Measurements from ENCODE around the gene KIF5B. TPM values are rescaled to one million over a fixed set of nuclear protein-coding genes. Genes with fewer than 3 reads are reported as not detected.
"Not testable (repeated sequence)": the region's sequence is repeated elsewhere in the genome, so short reads cannot be mapped to it uniquely, and the experiment has no call there.

Gene KIF5B
- total RNA-seq, 1 experiment from 2014 or later: 148 TPM

DNA sequence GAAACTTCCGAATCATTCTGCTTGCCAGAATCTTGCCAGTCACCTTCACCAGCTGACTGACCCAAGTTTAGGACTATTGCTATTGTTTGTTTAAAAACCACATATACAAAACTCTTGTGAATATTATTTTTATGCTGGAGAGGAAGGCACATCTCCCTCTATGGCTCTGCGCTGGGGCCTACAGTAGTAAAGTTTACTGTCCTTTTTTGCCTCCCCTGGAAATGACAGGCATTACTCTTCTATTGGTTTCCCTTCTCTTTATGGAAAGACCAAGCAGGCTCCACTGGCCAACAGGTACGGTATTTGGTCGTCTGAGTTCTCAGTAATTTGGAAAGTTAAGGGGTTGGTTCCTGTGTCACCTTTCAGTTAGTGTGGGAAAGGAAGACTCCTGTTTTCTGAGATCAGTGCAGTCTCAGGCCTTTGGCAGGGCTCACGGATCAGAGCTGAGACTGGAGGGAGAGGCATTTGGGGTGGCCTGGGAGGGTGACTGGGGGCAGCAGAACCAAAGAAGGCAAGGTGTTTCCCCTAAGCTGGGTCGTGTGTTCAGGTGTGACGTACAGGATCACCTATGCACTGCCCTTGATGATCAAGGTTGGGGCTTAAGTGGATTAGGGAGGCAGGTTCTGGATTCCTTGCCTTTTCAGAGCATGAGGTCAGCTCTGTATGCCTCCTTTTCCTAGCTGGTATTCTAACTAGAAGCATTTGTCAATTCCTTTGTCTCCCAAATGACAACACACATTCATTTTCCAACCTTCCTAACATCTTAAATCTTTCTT, 16.0 kb upstream of the KIF5B start:
- H3K9me3 ChIP-seq (ENCODE audit: low read depth, low read length, poor library complexity, severe bottlenecking): no peaks in the 10 kb centered on the region
- ChIA-PET CTCF (no interaction called here), POLR2A (ENCODE audit: low non-redundant PET) (no interaction called here)
- no peaks in the 10 kb centered on the region for H3K4me1 ChIP-seq (ENCODE audit: insufficient read depth, low read length, poor library complexity, severe bottlenecking)
- H3K4me3 ChIP-seq (ENCODE audit: low read depth, low read length, poor library complexity, severe bottlenecking): no peak overlapping the region
- DNase-seq (ENCODE audit: low spot score): no peak
- H3K27ac ChIP-seq (ENCODE audit: low read depth, low read length, poor library complexity, severe bottlenecking): no peak overlapping the region
- no peaks in the 10 kb centered on the region for H3K27me3 ChIP-seq (replicated peaks; ENCODE audit: insufficient read depth, low read depth, low read length, poor library complexity)
- H3K36me3 ChIP-seq (ENCODE audit: insufficient read depth, low read length, poor library complexity, severe bottlenecking): no peaks in the 10 kb centered on the region
- no peak for TF ChIP-seq EZH2 (IDR thresholded peaks at IDR 0.05; ENCODE audit: borderline replicate concordance, low read depth, low read length, poor library complexity, severe bottlenecking)
- TF ChIP-seq, protein P1, sequence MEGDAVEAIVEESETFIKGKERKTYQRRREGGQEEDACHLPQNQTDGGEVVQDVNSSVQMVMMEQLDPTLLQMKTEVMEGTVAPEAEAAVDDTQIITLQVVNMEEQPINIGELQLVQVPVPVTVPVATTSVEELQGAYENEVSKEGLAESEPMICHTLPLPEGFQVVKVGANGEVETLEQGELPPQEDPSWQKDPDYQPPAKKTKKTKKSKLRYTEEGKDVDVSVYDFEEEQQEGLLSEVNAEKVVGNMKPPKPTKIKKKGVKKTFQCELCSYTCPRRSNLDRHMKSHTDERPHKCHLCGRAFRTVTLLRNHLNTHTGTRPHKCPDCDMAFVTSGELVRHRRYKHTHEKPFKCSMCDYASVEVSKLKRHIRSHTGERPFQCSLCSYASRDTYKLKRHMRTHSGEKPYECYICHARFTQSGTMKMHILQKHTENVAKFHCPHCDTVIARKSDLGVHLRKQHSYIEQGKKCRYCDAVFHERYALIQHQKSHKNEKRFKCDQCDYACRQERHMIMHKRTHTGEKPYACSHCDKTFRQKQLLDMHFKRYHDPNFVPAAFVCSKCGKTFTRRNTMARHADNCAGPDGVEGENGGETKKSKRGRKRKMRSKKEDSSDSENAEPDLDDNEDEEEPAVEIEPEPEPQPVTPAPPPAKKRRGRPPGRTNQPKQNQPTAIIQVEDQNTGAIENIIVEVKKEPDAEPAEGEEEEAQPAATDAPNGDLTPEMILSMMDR (conservative IDR thresholded peaks at IDR 0.05; ENCODE audit: low read depth, low read length): no peak
- BruUV-seq (replicated peaks): no TSS peak
- intact Hi-C loops (cut with micrococcal nuclease; ENCODE audit: unreplicated experiment): no loop called here

DNA sequence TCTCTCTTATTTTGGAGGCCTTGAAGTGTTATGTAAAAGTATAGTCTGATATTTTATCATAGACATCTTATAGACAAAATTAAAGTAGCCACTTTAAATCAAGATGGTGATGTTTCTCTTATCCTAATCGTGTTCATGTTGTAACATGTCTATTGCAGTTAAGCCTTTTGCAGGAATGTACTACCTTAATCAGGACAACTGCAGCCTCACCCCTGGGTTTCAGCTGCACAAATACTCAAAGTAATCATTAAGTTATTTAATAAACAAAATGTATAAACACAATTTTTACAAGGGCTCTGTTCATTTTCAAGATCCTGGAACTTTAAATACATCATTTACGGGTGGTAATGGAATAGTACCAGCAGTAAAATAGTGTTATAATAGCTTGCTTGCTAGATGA, 14.4 kb upstream of the KIF5B start:
- no peaks in the 10 kb centered on the region for H3K9me3 ChIP-seq (ENCODE audit: low read depth, low read length, poor library complexity, severe bottlenecking)
- ChIA-PET CTCF (no interaction called here), POLR2A (ENCODE audit: low non-redundant PET) (no interaction called here)
- no peak overlapping the region for H3K27ac ChIP-seq (ENCODE audit: low read depth, low read length, poor library complexity, severe bottlenecking)
- H3K27me3 ChIP-seq (replicated peaks; ENCODE audit: insufficient read depth, low read depth, low read length, poor library complexity): no peaks in the 10 kb centered on the region
- H3K36me3 ChIP-seq (ENCODE audit: insufficient read depth, low read length, poor library complexity, severe bottlenecking): no peaks in the 10 kb centered on the region
- DNase-seq (ENCODE audit: low spot score): no peak
- BruUV-seq (replicated peaks): no TSS peak
- H3K4me1 ChIP-seq (ENCODE audit: insufficient read depth, low read length, poor library complexity, severe bottlenecking): no peaks in the 10 kb centered on the region
- TF ChIP-seq, protein P1 (conservative IDR thresholded peaks at IDR 0.05; ENCODE audit: low read depth, low read length): no peak
- no peak for TF ChIP-seq EZH2 (IDR thresholded peaks at IDR 0.05; ENCODE audit: borderline replicate concordance, low read depth, low read length, poor library complexity, severe bottlenecking)
- intact Hi-C loops (cut with micrococcal nuclease; ENCODE audit: unreplicated experiment): no loop called here
- H3K4me3 ChIP-seq (ENCODE audit: low read depth, low read length, poor library complexity, severe bottlenecking): no peak overlapping the region

DNA sequence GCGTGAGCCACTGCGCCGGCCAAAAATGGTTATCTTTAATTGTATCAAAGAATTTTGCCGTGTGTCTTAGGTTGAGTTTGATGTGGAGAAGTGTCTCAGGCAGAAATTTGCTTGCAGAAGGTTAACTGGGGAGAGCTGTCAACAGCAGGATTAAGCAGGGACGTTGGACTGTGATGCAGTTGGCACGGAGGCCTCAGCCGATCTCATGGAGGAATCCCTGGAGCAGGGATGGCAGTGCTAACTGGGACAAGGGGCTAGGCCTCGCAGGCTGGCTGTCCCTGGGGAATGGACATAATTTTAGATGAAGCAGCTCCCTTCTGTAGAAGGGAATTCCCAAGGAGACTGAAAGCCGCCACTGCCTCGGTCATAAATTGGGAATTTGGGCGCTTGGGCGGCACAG, 12.3 kb upstream of the KIF5B start:
- intact Hi-C loops (cut with micrococcal nuclease; ENCODE audit: unreplicated experiment): no loop called here
- Histone ChIP-seq H3K4me3 (ENCODE audit: low read depth, low read length, poor library complexity, severe bottlenecking) (no peak overlapping the region), H3K4me1 (ENCODE audit: insufficient read depth, low read length, poor library complexity, severe bottlenecking) (no peaks in the 10 kb centered on the region), H3K9me3 (ENCODE audit: low read depth, low read length, poor library complexity, severe bottlenecking) (no peaks in the 10 kb centered on the region), H3K27me3 (replicated peaks; ENCODE audit: insufficient read depth, low read depth, low read length, poor library complexity) (no peaks in the 10 kb centered on the region), H3K27ac (ENCODE audit: low read depth, low read length, poor library complexity, severe bottlenecking) (no peak overlapping the region), H3K36me3 (ENCODE audit: insufficient read depth, low read length, poor library complexity, severe bottlenecking) (no peaks in the 10 kb centered on the region)
- no peak for TF ChIP-seq EZH2 (IDR thresholded peaks at IDR 0.05; ENCODE audit: borderline replicate concordance, low read depth, low read length, poor library complexity, severe bottlenecking)
- TF ChIP-seq, protein P1 (conservative IDR thresholded peaks at IDR 0.05; ENCODE audit: low read depth, low read length): no peak
- POLR2A ChIA-PET (ENCODE audit: low non-redundant PET): no interaction called here
- no peak for DNase-seq (ENCODE audit: low spot score)
- CTCF ChIA-PET: no interaction called here
- no TSS peak for BruUV-seq (replicated peaks)

- H3K27me3 ChIP-seq (replicated peaks; ENCODE audit: insufficient read depth, low read depth, low read length, poor library complexity); POLR2A ChIA-PET (ENCODE audit: low non-redundant PET); DNase-seq (ENCODE audit: low spot score); CTCF ChIA-PET; H3K36me3 ChIP-seq (ENCODE audit: insufficient read depth, low read length, poor library complexity, severe bottlenecking); H3K4me1 ChIP-seq (ENCODE audit: insufficient read depth, low read length, poor library complexity, severe bottlenecking); intact Hi-C loops (cut with micrococcal nuclease; ENCODE audit: unreplicated experiment); H3K9me3 ChIP-seq (ENCODE audit: low read depth, low read length, poor library complexity, severe bottlenecking); BruUV-seq (replicated peaks); H3K4me3 ChIP-seq (ENCODE audit: low read depth, low read length, poor library complexity, severe bottlenecking); H3K27ac ChIP-seq (ENCODE audit: low read depth, low read length, poor library complexity, severe bottlenecking): not testable (repeated sequence)
These were observed 11.7 kb upstream of the KIF5B start for GRCh38 chr10:32067931-32068330.
